PFSK-1 (cell line): Measurements from ENCODE around the gene PRPSAP2.

Experiments used
- FOXP2 ChIP-seq: optimal IDR thresholded peaks from 2 replicates; pipeline ENCODE3; 2011; ENCODE audit warnings: borderline replicate concordance, control low read depth, inconsistent platforms; ENCODE audit not compliant: insufficient read depth; ENCODE audit errors: extremely low read length, extremely low read depth
- POLR2AphosphoS5 ChIP-seq: IDR thresholded peaks from 2 replicates; pipeline ENCODE4 v1.6.1; 2012; ENCODE audit warnings: low read depth, mild to moderate bottlenecking, control low read depth, low read length, moderate library complexity
- REST ChIP-seq, 2 experiments: IDR thresholded peaks; 2 replicates each; pipeline versions ENCODE4 v1.6.1 to v1.8.0; 2011 to 2012; ENCODE audit warnings: low read depth in 2 of 2, low read length in 2 of 2, control low read depth in 1 of 2, inconsistent platforms in 1 of 2, mild to moderate bottlenecking in 1 of 2, moderate library complexity in 1 of 2; ENCODE audit not compliant: insufficient read depth in 1 of 2
- SIN3A ChIP-seq: IDR thresholded peaks from 2 replicates; pipeline ENCODE4 v1.6.1; 2012; ENCODE audit warnings: mild to moderate bottlenecking, low read length, moderate library complexity, borderline replicate concordance; ENCODE audit not compliant: insufficient read depth
- TAF1 ChIP-seq: IDR thresholded peaks from 2 replicates; pipeline ENCODE4 v1.6.1; 2012; ENCODE audit warnings: low read length, control low read depth, borderline replicate concordance; ENCODE audit not compliant: insufficient read depth

Gene PRPSAP2

GRCh38 chr17:18966831-18967624 is 109.1 kb downstream of the PRPSAP2 start:
- no peak for TF ChIP-seq REST (IDR thresholded peaks at IDR 0.05; ENCODE audit: insufficient read depth in 1 of 2, low read depth in 2 of 2, low read length in 2 of 2)
- TF ChIP-seq POLR2AphosphoS5: no peak

GRCh38 chr17:18967916-18968315 is 110.0 kb downstream of the PRPSAP2 start:
- TF ChIP-seq SIN3A (no peak), REST (IDR thresholded peaks at IDR 0.05; ENCODE audit: insufficient read depth in 1 of 2, low read depth in 2 of 2, low read length in 2 of 2) (no peak), POLR2AphosphoS5 (no peak), TAF1 (no peak), FOXP2 (no peak)

- TF ChIP-seq REST (IDR thresholded peaks at IDR 0.05; ENCODE audit: insufficient read depth in 1 of 2, low read depth in 2 of 2, low read length in 2 of 2): no peak
- TF ChIP-seq POLR2AphosphoS5: no peak
- TF ChIP-seq FOXP2: no peak
These were observed 110.4 kb downstream of the PRPSAP2 start for GRCh38 chr17:18968345-18968744.

- TF ChIP-seq POLR2AphosphoS5 (no peak), SIN3A (no peak), REST (IDR thresholded peaks at IDR 0.05; ENCODE audit: insufficient read depth in 1 of 2, low read depth in 2 of 2, low read length in 2 of 2) (no peak), FOXP2 (no peak), TAF1 (no peak)
These were observed 111.3 kb downstream of the PRPSAP2 start for GRCh38 chr17:18968945-18969887.
